ENCODE data around the gene PADI3. TPM values are rescaled to one million over a fixed set of nuclear protein-coding genes. Genes with fewer than 3 reads are reported as not detected.

PADI3 gene
- total and polyA plus RNA-seq, 2 of the 8 experiments (the other 6 are each of a cell fraction or from before 2014, with no cell fraction given): 0.37 to 0.94 TPM

GRCh38 chr1:17234405-17234804 is 14.5 kb upstream of the PADI3 start:
- CTCF ChIA-PET (ENCODE audit: partially characterized antibody): interaction anchor here (1.2 to 11.9 kb wide), 7 partner anchors 12 to 177 kb away, joined by 3 to 339 read pairs (median 4); partner anchors contain the start of genes PADI2 and PADI3
- Histone ChIP-seq H3K4me2 (ENCODE audit: insufficient read depth in 1 of 2, low read depth in 2 of 2, low read length in 2 of 2) (no peak overlapping the region), H2AFZ (ENCODE audit: low read length) (no peak overlapping the region)

More at GRCh38 chr1:17234405-17234804, 14.5 kb upstream of the PADI3 start:
- WGBS, 2 experiments (ENCODE audit: extremely low coverage in 1 of 2, insufficient coverage in 1 of 2, insufficient read length in 1 of 2, insufficient replicate concordance in 2 of 2, low coverage in 1 of 2, low lambda C conversion rate in 2 of 2, missing lambda C conversion rate in 1 of 2): 90% methylated on average over 1 of the region's 1 CpG; no CpG with 5 or more reads in 1 of the 2 experiments
- H3K27ac ChIP-seq (ENCODE audit: low read depth, low read length): no peak overlapping the region
- H3K9ac ChIP-seq (replicated peaks in 1 of 4; ENCODE audit: extremely low read depth in 1 of 4, low read depth in 3 of 4, low read length in 3 of 4): no peak overlapping the region
- no peaks in the 10 kb centered on the region; a peak in 1 of 7 replicates for H3K4me1 ChIP-seq (replicated peaks in 1 of 4; ENCODE audit: control insufficient read depth in 3 of 4, insufficient read depth in 4 of 4, low read length in 3 of 4)
- H2BK15ac ChIP-seq (ENCODE audit: low read length): no peak overlapping the region
- H2BK120ac ChIP-seq (replicated peaks; ENCODE audit: low read depth, low read length): no peak overlapping the region
- H3K23ac ChIP-seq (ENCODE audit: insufficient read length): no peak overlapping the region
- no peaks in the 10 kb centered on the region for H3K79me2 ChIP-seq (ENCODE audit: control insufficient read depth in 1 of 2, insufficient read depth in 2 of 2, low read length in 2 of 2)
- H4K5ac ChIP-seq (ENCODE audit: insufficient read length, low read depth, low read length): no peak overlapping the region
- no peaks in the 10 kb centered on the region for H3K36me3 ChIP-seq (ENCODE audit: control insufficient read depth in 2 of 4, insufficient read depth in 4 of 4, low read length in 3 of 4)
- no peak overlapping the region for H3K14ac ChIP-seq (ENCODE audit: insufficient read length)
- no peak overlapping the region for H3K4me3 ChIP-seq (ENCODE audit: extremely low read depth in 1 of 4, insufficient read depth in 2 of 4, low read depth in 3 of 4, low read length in 4 of 4)
- FAIRE-seq (no peak), DNase-seq (ENCODE audit: low read depth in 1 of 2, low spot score in 2 of 2) (no peak)
- no peaks in the 10 kb centered on the region; a peak in 1 of 7 replicates for H3K27me3 ChIP-seq (replicated peaks in 1 of 4; ENCODE audit: control insufficient read depth in 3 of 4, extremely low read depth in 1 of 4, insufficient read depth in 3 of 4, low read length in 3 of 4)
- no peak overlapping the region for H3K4ac ChIP-seq (replicated peaks; ENCODE audit: insufficient read length, low read depth, low read length)
- H4K91ac ChIP-seq (replicated peaks; ENCODE audit: insufficient read length, low read length): no peak overlapping the region
- no peak overlapping the region for H4K8ac ChIP-seq (ENCODE audit: extremely low read depth, insufficient read depth, low read length)
- no peak overlapping the region for H3K18ac ChIP-seq (ENCODE audit: extremely low read depth, low read length)
- H2AK5ac ChIP-seq (ENCODE audit: low read depth, low read length): no peak overlapping the region
- TF ChIP-seq TEAD4 (IDR thresholded peaks at IDR 0.05; ENCODE audit: low read depth, low read length): no peak
- TF ChIP-seq EZH2 (IDR thresholded peaks at IDR 0.05; ENCODE audit: low read depth, low read length, severe bottlenecking): no peak
- TF ChIP-seq TCF12 (IDR thresholded peaks at IDR 0.05; ENCODE audit: low read depth, low read length): no peak
- TF ChIP-seq MAX (IDR thresholded peaks at IDR 0.05): no peak
- no peak for TF ChIP-seq BACH1 (IDR thresholded peaks at IDR 0.05; ENCODE audit: low read length)
- no peak for TF ChIP-seq CHD2 (IDR thresholded peaks at IDR 0.05; ENCODE audit: low read length)
- no peak for TF ChIP-seq PHF8 (conservative IDR thresholded peaks at IDR 0.05; ENCODE audit: low read depth, low read length)
- no peak for TF ChIP-seq GABPA (IDR thresholded peaks at IDR 0.05; ENCODE audit: borderline replicate concordance, insufficient read depth, low read length)
- no peak for TF ChIP-seq TAF1 (IDR thresholded peaks at IDR 0.05; ENCODE audit: low read depth, low read length)
- H2BK5ac ChIP-seq (ENCODE audit: low read depth, low read length): no peak overlapping the region
- H3K79me1 ChIP-seq (ENCODE audit: low read depth, low read length): no peaks in the 10 kb centered on the region
- no peak overlapping the region for H2BK20ac ChIP-seq (ENCODE audit: low read length)
- no peaks in the 10 kb centered on the region for H3K9me3 ChIP-seq (ENCODE audit: insufficient read depth in 2 of 2, low read depth in 1 of 2, low read length in 1 of 2)
- no peaks in the 10 kb centered on the region for H4K20me1 ChIP-seq (replicated peaks in 1 of 2; ENCODE audit: control insufficient read depth in 1 of 2, insufficient read depth in 2 of 2, low read length in 2 of 2)
- H3K23me2 ChIP-seq (ENCODE audit: low read depth, low read length): no peaks in the 10 kb centered on the region
- no peak overlapping the region for H3K56ac ChIP-seq (replicated peaks; ENCODE audit: insufficient read length, low read depth, low read length)
- no peak overlapping the region for H2BK12ac ChIP-seq (ENCODE audit: low read depth, low read length)
- POLR2A ChIA-PET (ENCODE audit: partially characterized antibody): interaction anchor here (0.6 to 1.7 kb wide), 4 partner anchors 9 to 180 kb away, joined by 3 to 5 read pairs (median 4); no protein-coding TSS in a partner anchor

All from H1 (cell line).